Ishikawa (cell line): Measurements from ENCODE around the gene CCDC174.

Experiments used
- CEBPB ChIP-seq: IDR thresholded peaks from 2 replicates; pipeline ENCODE4 v1.6.1; 2012
- CREB1 ChIP-seq: IDR thresholded peaks from 2 replicates; pipeline ENCODE4 v1.6.1; 2012; ENCODE audit warnings: low read depth
- EGR1 ChIP-seq: IDR thresholded peaks from 2 replicates; pipeline ENCODE4 v1.6.1; 2012
- EP300 ChIP-seq: IDR thresholded peaks from 2 replicates; pipeline ENCODE4 v1.6.1; 2012; ENCODE audit warnings: borderline replicate concordance
- FOXM1 ChIP-seq: IDR thresholded peaks from 2 replicates; pipeline ENCODE4 v1.6.1; 2012; ENCODE audit warnings: low read depth, borderline replicate concordance
- MAX ChIP-seq: IDR thresholded peaks from 2 replicates; pipeline ENCODE4 v1.6.1; 2012
- NFIC ChIP-seq: IDR thresholded peaks from 2 replicates; pipeline ENCODE4 v1.6.1; 2012
- RAD21 ChIP-seq: IDR thresholded peaks from 2 replicates; pipeline ENCODE4 v1.6.1; 2012; ENCODE audit warnings: low read depth
- REST ChIP-seq: IDR thresholded peaks from 2 replicates; pipeline ENCODE4 v1.6.1; 2012; ENCODE audit warnings: low read depth, mild to moderate bottlenecking
- TAF1 ChIP-seq: IDR thresholded peaks from 2 replicates; pipeline ENCODE4 v1.6.1; 2012; ENCODE audit warnings: low read depth, mild to moderate bottlenecking
- TCF12 ChIP-seq: IDR thresholded peaks from 2 replicates; pipeline ENCODE4 v1.6.1; 2012; ENCODE audit warnings: low read depth
- TEAD4 ChIP-seq: IDR thresholded peaks from 2 replicates; pipeline ENCODE4 v1.6.1; 2012
- USF1 ChIP-seq: IDR thresholded peaks from 2 replicates; pipeline ENCODE4 v1.6.1; 2012
- YY1 ChIP-seq: IDR thresholded peaks from 2 replicates; pipeline ENCODE4 v1.6.1; 2012; ENCODE audit warnings: low read depth
- ZBTB7A ChIP-seq: IDR thresholded peaks from 2 replicates; pipeline ENCODE4 v1.6.1; 2012; ENCODE audit warnings: low read depth

The CCDC174 gene

GRCh38 chr3:14687360-14687759, 35.8 kb downstream of the CCDC174 start:
- TF ChIP-seq TEAD4 (no peak), CREB1 (no peak), TAF1 (no peak), REST (no peak), CEBPB (no peak), FOXM1 (no peak), USF1 (no peak), RAD21 (no peak), NFIC (no peak), TCF12 (no peak), EGR1 (no peak), MAX (no peak), YY1 (no peak), ZBTB7A (no peak), EP300 (no peak)

- no peak for TF ChIP-seq EGR1
- no peak for TF ChIP-seq TEAD4
- no peak for TF ChIP-seq YY1
- no peak for TF ChIP-seq CREB1
- no peak for TF ChIP-seq REST
- no peak for TF ChIP-seq FOXM1
- no peak for TF ChIP-seq CEBPB
- no peak for TF ChIP-seq NFIC
Observed at GRCh38 chr3:14688525-14688924, 37.0 kb downstream of the CCDC174 start.

GRCh38 chr3:14689247-14689980, 37.9 kb downstream of the CCDC174 start:
- no peak for TF ChIP-seq USF1

- TF ChIP-seq CREB1, result no peak
- TF ChIP-seq EP300, result no peak
- no peak for TF ChIP-seq NFIC
- TF ChIP-seq MAX, result no peak
- no peak for TF ChIP-seq CEBPB
- TF ChIP-seq FOXM1, result no peak
- no peak for TF ChIP-seq USF1
- no peak for TF ChIP-seq TCF12
- no peak for TF ChIP-seq ZBTB7A
- no peak for TF ChIP-seq REST
- no peak for TF ChIP-seq EGR1
- TF ChIP-seq RAD21, result no peak
- no peak for TF ChIP-seq TEAD4
- TF ChIP-seq TAF1, result no peak
- TF ChIP-seq YY1, result no peak
Observed at GRCh38 chr3:14691239-14691638, 39.7 kb downstream of the CCDC174 start.
